Measurements from ENCODE around the gene HLA-DRA.

DNA sequence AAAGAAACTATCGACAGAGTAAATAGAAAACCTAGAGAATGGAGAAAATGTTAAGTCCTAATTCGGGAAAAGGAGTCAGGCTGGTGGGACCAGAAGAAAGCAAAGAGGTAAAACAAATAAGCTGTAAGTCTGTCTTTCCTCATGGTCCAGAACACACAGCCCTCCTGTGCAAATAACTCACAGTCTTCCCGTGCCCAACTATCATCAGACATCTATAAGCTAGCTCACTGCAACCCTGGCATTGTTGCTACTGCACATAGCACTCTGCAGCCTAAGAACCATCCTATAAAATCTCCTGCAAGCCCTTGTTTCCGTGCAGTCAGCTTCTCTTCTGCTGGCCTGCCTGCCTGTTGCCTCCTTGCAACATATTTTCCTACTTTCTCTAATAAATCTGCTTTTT, 17.4 kb downstream of the HLA-DRA start:
- TF ChIP-seq, protein P1, sequence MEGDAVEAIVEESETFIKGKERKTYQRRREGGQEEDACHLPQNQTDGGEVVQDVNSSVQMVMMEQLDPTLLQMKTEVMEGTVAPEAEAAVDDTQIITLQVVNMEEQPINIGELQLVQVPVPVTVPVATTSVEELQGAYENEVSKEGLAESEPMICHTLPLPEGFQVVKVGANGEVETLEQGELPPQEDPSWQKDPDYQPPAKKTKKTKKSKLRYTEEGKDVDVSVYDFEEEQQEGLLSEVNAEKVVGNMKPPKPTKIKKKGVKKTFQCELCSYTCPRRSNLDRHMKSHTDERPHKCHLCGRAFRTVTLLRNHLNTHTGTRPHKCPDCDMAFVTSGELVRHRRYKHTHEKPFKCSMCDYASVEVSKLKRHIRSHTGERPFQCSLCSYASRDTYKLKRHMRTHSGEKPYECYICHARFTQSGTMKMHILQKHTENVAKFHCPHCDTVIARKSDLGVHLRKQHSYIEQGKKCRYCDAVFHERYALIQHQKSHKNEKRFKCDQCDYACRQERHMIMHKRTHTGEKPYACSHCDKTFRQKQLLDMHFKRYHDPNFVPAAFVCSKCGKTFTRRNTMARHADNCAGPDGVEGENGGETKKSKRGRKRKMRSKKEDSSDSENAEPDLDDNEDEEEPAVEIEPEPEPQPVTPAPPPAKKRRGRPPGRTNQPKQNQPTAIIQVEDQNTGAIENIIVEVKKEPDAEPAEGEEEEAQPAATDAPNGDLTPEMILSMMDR (IDR thresholded peaks at IDR 0.05), result no peak
- TF ChIP-seq POLR2A (IDR thresholded peaks at IDR 0.05), result no peak

Measured in testis (tissue), 2 donors.